ENCODE data around the gene ZNF286A.
"Not testable (repeated sequence)": the region's sequence is repeated elsewhere in the genome, so short reads cannot be mapped to it uniquely, and the experiment has no call there.

The ZNF286A gene

GRCh38 chr17:15659663-15660062, 39.9 kb upstream of the ZNF286A start:
- Histone ChIP-seq H3K36me3 (ENCODE audit: control insufficient read depth, insufficient read depth, low read length) (peaks cover 7% of the 10 kb centered on the region), H3K27me3 (ENCODE audit: control insufficient read depth, insufficient read depth, low read length, poor library complexity, severe bottlenecking) (no peaks in the 10 kb centered on the region), H3K4me3 (ENCODE audit: insufficient read depth, low read depth, low read length) (no peak overlapping the region), H3K4me1 (ENCODE audit: control insufficient read depth, insufficient read depth, low read length) (peaks cover 7% of the 10 kb centered on the region), H3K9me3 (ENCODE audit: control insufficient read depth, low read length) (no peaks in the 10 kb centered on the region), H3K27ac (ENCODE audit: insufficient read depth, low read depth, low read length, poor library complexity, severe bottlenecking) (no peak overlapping the region)
- WGBS, 2 experiments = 93 to 98% methylated on average over 4 of the region's 4 CpGs

- peaks cover 3% of the 10 kb centered on the region for H3K4me1 ChIP-seq (ENCODE audit: control insufficient read depth, insufficient read depth, low read length)
- WGBS, 2 experiments = 95 to 96% methylated on average over 3 of the region's 3 CpGs
- no peak overlapping the region for H3K27ac ChIP-seq (ENCODE audit: insufficient read depth, low read depth, low read length, poor library complexity, severe bottlenecking)
- no peaks in the 10 kb centered on the region for H3K27me3 ChIP-seq (ENCODE audit: control insufficient read depth, insufficient read depth, low read length, poor library complexity, severe bottlenecking)
- no peak overlapping the region for H3K4me3 ChIP-seq (ENCODE audit: insufficient read depth, low read depth, low read length)
- no peaks in the 10 kb centered on the region for H3K9me3 ChIP-seq (ENCODE audit: control insufficient read depth, low read length)
- H3K36me3 ChIP-seq (ENCODE audit: control insufficient read depth, insufficient read depth, low read length) = peaks cover 6% of the 10 kb centered on the region
Measured at GRCh38 chr17:15660077-15660476, 39.5 kb upstream of the ZNF286A start.

GRCh38 chr17:15662681-15663080, 36.9 kb upstream of the ZNF286A start:
- Histone ChIP-seq H3K36me3 (ENCODE audit: control insufficient read depth, insufficient read depth, low read length) (no peaks in the 10 kb centered on the region), H3K27ac (ENCODE audit: insufficient read depth, low read depth, low read length, poor library complexity, severe bottlenecking) (no peak overlapping the region), H3K27me3 (ENCODE audit: control insufficient read depth, insufficient read depth, low read length, poor library complexity, severe bottlenecking) (no peaks in the 10 kb centered on the region), H3K4me3 (ENCODE audit: insufficient read depth, low read depth, low read length) (no peak overlapping the region), H3K9me3 (ENCODE audit: control insufficient read depth, low read length) (no peaks in the 10 kb centered on the region), H3K4me1 (ENCODE audit: control insufficient read depth, insufficient read depth, low read length) (no peaks in the 10 kb centered on the region)
- WGBS, 2 experiments = 89 to 97% methylated on average over 3 of the region's 3 CpGs

DNA sequence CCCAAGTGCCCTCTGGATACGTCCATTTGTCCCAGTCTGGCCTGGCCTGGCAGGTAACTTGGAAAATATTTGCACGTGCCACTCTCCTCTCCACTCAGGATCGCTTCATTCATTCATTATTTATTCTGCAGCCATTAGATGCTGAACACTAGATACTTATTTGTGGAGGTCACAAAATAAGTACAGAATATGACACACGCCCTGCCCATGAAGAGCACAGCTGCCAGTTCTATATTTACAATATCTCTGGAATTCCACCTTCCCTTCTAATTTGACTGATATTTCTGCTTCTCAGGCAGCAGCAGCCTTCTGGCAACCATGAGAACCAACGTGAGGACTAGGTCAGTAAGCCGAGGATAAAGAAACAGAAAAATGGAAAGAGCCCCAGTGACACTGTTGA, 36.4 kb upstream of the ZNF286A start:
- H3K4me1 ChIP-seq (ENCODE audit: control insufficient read depth, insufficient read depth, low read length) = no peaks in the 10 kb centered on the region
- H3K36me3 ChIP-seq (ENCODE audit: control insufficient read depth, insufficient read depth, low read length) = no peaks in the 10 kb centered on the region
- WGBS, 2 experiments = 90 to 97% methylated on average over 6 of the region's 6 CpGs
- H3K27me3 ChIP-seq (ENCODE audit: control insufficient read depth, insufficient read depth, low read length, poor library complexity, severe bottlenecking) = no peaks in the 10 kb centered on the region
- no peak overlapping the region for H3K27ac ChIP-seq (ENCODE audit: insufficient read depth, low read depth, low read length, poor library complexity, severe bottlenecking)
- H3K4me3 ChIP-seq (ENCODE audit: insufficient read depth, low read depth, low read length) = no peak overlapping the region
- no peaks in the 10 kb centered on the region for H3K9me3 ChIP-seq (ENCODE audit: control insufficient read depth, low read length)

- 93 to 97% methylated on average over 5 of the region's 5 CpGs for WGBS, 2 experiments
- Histone ChIP-seq H3K4me1 (ENCODE audit: control insufficient read depth, insufficient read depth, low read length) (no peaks in the 10 kb centered on the region), H3K27ac (ENCODE audit: insufficient read depth, low read depth, low read length, poor library complexity, severe bottlenecking) (no peak overlapping the region), H3K4me3 (ENCODE audit: insufficient read depth, low read depth, low read length) (no peak overlapping the region), H3K27me3 (ENCODE audit: control insufficient read depth, insufficient read depth, low read length, poor library complexity, severe bottlenecking) (no peaks in the 10 kb centered on the region), H3K9me3 (ENCODE audit: control insufficient read depth, low read length) (no peaks in the 10 kb centered on the region), H3K36me3 (ENCODE audit: control insufficient read depth, insufficient read depth, low read length) (no peaks in the 10 kb centered on the region)
Measured at GRCh38 chr17:15663691-15664090, 35.9 kb upstream of the ZNF286A start.

- not testable (repeated sequence) for H3K27me3 ChIP-seq (ENCODE audit: control insufficient read depth, insufficient read depth, low read length, poor library complexity, severe bottlenecking); H3K36me3 ChIP-seq (ENCODE audit: control insufficient read depth, insufficient read depth, low read length); H3K4me3 ChIP-seq (ENCODE audit: insufficient read depth, low read depth, low read length); H3K9me3 ChIP-seq (ENCODE audit: control insufficient read depth, low read length); H3K27ac ChIP-seq (ENCODE audit: insufficient read depth, low read depth, low read length, poor library complexity, severe bottlenecking); H3K4me1 ChIP-seq (ENCODE audit: control insufficient read depth, insufficient read depth, low read length)
- 82 to 87% methylated on average over 5 of the region's 5 CpGs for WGBS, 2 experiments
Measured at GRCh38 chr17:15669526-15669925, 30.0 kb upstream of the ZNF286A start.

DNA sequence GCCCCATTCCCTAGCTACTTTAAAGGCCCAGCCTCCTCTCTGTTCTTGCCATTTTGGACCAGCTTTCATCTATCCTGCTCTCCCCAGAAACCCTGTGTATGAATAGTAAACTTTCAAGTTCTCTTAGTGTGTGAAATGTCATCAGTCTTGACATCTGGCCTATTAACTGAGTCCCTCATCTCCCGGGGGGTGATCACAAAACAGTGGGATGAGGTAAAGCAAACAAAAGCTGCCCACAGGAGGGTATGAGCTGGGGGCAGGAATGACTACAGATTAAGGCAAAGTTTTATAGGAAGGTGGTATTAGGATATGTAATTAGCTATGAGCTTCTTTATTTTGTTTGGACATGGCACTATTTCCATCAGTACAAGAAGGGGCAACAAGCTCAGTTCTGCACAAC, 24.9 kb upstream of the ZNF286A start:
- not testable (repeated sequence) for H3K4me1 ChIP-seq (ENCODE audit: control insufficient read depth, insufficient read depth, low read length); H3K4me3 ChIP-seq (ENCODE audit: insufficient read depth, low read depth, low read length); H3K27ac ChIP-seq (ENCODE audit: insufficient read depth, low read depth, low read length, poor library complexity, severe bottlenecking); H3K9me3 ChIP-seq (ENCODE audit: control insufficient read depth, low read length); H3K36me3 ChIP-seq (ENCODE audit: control insufficient read depth, insufficient read depth, low read length); H3K27me3 ChIP-seq (ENCODE audit: control insufficient read depth, insufficient read depth, low read length, poor library complexity, severe bottlenecking)
- 64 to 74% methylated on average over 1 of the region's 1 CpG for WGBS, 2 experiments

DNA sequence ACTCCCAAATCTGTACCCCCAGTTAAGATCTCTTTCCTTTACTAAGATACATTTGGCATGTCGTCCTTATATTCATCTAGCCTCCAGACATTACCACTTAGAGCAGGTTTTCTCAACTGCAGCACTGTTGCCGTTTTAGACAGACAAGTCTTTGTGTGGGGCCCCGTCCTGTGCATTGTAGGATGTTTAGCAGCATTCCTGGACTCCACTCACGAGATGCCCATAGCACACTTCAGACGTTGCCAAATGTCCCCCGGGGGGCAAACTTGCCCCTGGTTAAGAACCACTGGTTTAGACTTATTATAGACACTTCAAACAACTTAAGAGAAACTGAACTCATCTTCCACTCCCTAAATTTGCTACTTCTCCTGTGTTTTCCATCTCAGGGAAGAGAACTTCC, 23.6 kb upstream of the ZNF286A start:
- not testable (repeated sequence) for H3K9me3 ChIP-seq (ENCODE audit: control insufficient read depth, low read length); H3K4me3 ChIP-seq (ENCODE audit: insufficient read depth, low read depth, low read length); H3K36me3 ChIP-seq (ENCODE audit: control insufficient read depth, insufficient read depth, low read length); H3K4me1 ChIP-seq (ENCODE audit: control insufficient read depth, insufficient read depth, low read length); H3K27ac ChIP-seq (ENCODE audit: insufficient read depth, low read depth, low read length, poor library complexity, severe bottlenecking); H3K27me3 ChIP-seq (ENCODE audit: control insufficient read depth, insufficient read depth, low read length, poor library complexity, severe bottlenecking)
- WGBS, 2 experiments = 92 to 96% methylated on average over 6 of the region's 6 CpGs

GRCh38 chr17:15683135-15683534, 16.4 kb upstream of the ZNF286A start:
- H3K36me3 ChIP-seq (ENCODE audit: control insufficient read depth, insufficient read depth, low read length); H3K27me3 ChIP-seq (ENCODE audit: control insufficient read depth, insufficient read depth, low read length, poor library complexity, severe bottlenecking); H3K27ac ChIP-seq (ENCODE audit: insufficient read depth, low read depth, low read length, poor library complexity, severe bottlenecking); H3K9me3 ChIP-seq (ENCODE audit: control insufficient read depth, low read length); H3K4me1 ChIP-seq (ENCODE audit: control insufficient read depth, insufficient read depth, low read length): not testable (repeated sequence)
- 97 to 98% methylated on average over 3 of the region's 3 CpGs for WGBS, 2 experiments
- peak overlapping the region; percentile 66 for H3K4me3 ChIP-seq (ENCODE audit: insufficient read depth, low read depth, low read length)

DNA sequence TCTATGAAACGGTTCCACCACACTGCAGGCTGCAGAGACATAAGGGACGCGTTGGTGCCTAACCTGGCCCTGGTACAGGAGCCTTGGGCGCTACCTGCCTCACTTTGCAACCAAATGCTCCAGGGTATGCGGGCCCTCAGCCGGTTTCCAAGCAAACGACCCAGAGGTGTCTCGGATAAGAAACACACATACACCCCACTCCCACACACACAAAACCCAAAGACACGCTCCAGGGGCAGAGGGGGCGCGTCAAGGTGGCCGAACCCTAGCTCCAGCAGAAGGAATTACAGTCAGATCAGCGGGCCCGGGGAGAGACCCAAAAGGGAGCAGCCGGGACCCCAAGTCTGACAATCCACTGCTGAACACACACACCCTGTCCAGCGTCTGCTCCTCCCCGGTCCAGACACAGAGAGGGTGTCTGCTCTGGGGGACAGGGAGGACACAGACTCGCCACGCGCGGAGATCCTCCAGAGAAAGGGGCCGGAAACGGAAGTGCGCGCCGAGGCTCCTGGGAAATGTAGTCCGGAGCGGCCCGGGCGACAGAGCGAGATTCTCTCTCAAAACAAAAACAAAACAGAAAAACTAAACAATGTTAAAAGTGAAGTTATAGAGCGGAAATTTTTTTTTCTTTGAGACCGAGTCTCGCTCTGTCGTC, 15.6 kb upstream of the ZNF286A start, which contains the start of gene TRIM16:
Gene TRIM16, minus strand, starts transcription at position 488 of the 655 bp plus-strand sequence. CDS start 32,702 bp downstream, outside the sequence.
- WGBS, 2 experiments = 3 to 4% methylated on average over 21 to 27 of the region's 35 CpGs

DNA sequence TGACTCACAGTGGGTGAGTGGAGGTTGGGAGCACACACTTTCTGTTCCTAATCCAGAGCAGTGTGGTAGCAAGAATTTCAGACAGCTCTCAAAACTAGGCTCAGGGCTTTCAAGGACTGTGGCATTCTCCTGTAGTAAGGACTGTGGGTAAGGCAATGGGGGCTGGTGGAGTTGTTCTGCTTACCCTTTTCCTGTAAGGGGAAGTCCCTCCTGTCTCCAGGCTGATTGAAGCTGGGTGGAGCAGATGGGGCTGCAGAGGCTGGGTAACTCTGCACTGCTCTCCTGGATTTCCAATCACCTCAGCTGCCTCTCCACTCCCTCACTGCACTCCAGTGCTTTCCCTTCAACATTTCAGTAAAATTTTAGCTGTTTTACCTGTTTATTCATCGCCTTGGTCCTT, 12.1 kb upstream of the ZNF286A start:
- not testable (repeated sequence) for H3K9me3 ChIP-seq (ENCODE audit: control insufficient read depth, low read length); H3K4me1 ChIP-seq (ENCODE audit: control insufficient read depth, insufficient read depth, low read length); H3K27ac ChIP-seq (ENCODE audit: insufficient read depth, low read depth, low read length, poor library complexity, severe bottlenecking); H3K4me3 ChIP-seq (ENCODE audit: insufficient read depth, low read depth, low read length); H3K36me3 ChIP-seq (ENCODE audit: control insufficient read depth, insufficient read depth, low read length); H3K27me3 ChIP-seq (ENCODE audit: control insufficient read depth, insufficient read depth, low read length, poor library complexity, severe bottlenecking)
- 94 to 100% methylated on average over 1 of the region's 1 CpG for WGBS, 2 experiments

More for the DNA sequence above, 15.6 kb upstream of the ZNF286A start, which contains the start of gene TRIM16:
- H3K9me3 ChIP-seq (ENCODE audit: control insufficient read depth, low read length); H3K27ac ChIP-seq (ENCODE audit: insufficient read depth, low read depth, low read length, poor library complexity, severe bottlenecking); H3K4me1 ChIP-seq (ENCODE audit: control insufficient read depth, insufficient read depth, low read length); H3K27me3 ChIP-seq (ENCODE audit: control insufficient read depth, insufficient read depth, low read length, poor library complexity, severe bottlenecking); H3K36me3 ChIP-seq (ENCODE audit: control insufficient read depth, insufficient read depth, low read length): not testable (repeated sequence)
- H3K4me3 ChIP-seq (ENCODE audit: insufficient read depth, low read depth, low read length) = peak within 1 kb of the TSS; percentile 66

All from ectodermal cell (in vitro differentiated cells).